K562 (cell line): ENCODE data around the gene NCKAP1. TPM values are rescaled to one million over a fixed set of nuclear protein-coding genes. Genes with fewer than 3 reads are reported as not detected.

Source experiments
- ATAC-seq: fragments of 200-7000 bp; cut with Tn5 transposase; 3 replicates; pipeline ENCODE4 v1.9.1; 2020; ENCODE audit warnings: moderate library complexity
- BruUV-seq: library from RNA; stranded (reverse); fragments of 400-500 nt; replicated peaks from 2 replicates; lab custom pipeline; 2021; lab: Mats Ljungman, UMichigan
- CTCF ChIA-PET: fragments of 300-600 bp; formaldehyde crosslinking; extraction: SDS; loops from one replicate; lab custom pipeline; 2021; ENCODE audit warnings: low intra/inter-chr PET ratio; lab: Yijun Ruan, JAX
- POLR2A ChIA-PET: fragments of 300-600, 350-650 bp; sonication (Branson Sonifier 250); formaldehyde crosslinking; extraction: SDS; loops from one replicate; lab custom pipeline; 2021; ENCODE audit warnings: antibody characterized with exemption, inconsistent platforms; lab: Yijun Ruan, JAX
- DNase-seq, 4 experiments: peaks; one replicate each; pipeline versions ENCODE4 v3.0.0 to v3.0.0-alpha.2; 2011 to 2018; ENCODE audit warnings: low spot score in 3 of 4, mixed read lengths in 3 of 4; ENCODE audit errors: extremely low read depth in 1 of 4
- FAIRE-seq: peaks from 2 replicates; lab custom pipeline; 2011; peaks lifted over from hg19 to GRCh38; lab: Jason Lieb, UNC
- H2AFZ ChIP-seq: 2 replicates; pipeline ENCODE4 v1.6.0; 2011; ENCODE audit warnings: low read depth, low read length, control low read depth, inconsistent platforms
- H3K27ac ChIP-seq: fragments of 200-600 bp; 3 replicates; pipeline ENCODE4 v1.8.0; 2011; ENCODE audit warnings: low read depth, mild to moderate bottlenecking, control low read depth, inconsistent platforms, low read length, moderate library complexity, mixed read lengths; ENCODE audit errors: extremely low read depth
- H3K27me3 ChIP-seq, 2 experiments: fragments of 300-600 bp in 1 of 2; 2 replicates in 1 of 2; 3 replicates in 1 of 2; pipeline versions ENCODE4 v1.6.0 to v1.8.0; 2011; ENCODE audit warnings: inconsistent platforms in 2 of 2, low read length in 2 of 2, mild to moderate bottlenecking in 1 of 2, mixed read lengths in 1 of 2, moderate library complexity in 1 of 2; ENCODE audit not compliant: control insufficient read depth in 2 of 2, insufficient read depth in 2 of 2
- H3K36me3 ChIP-seq: fragments of 300-600 bp; 3 replicates; pipeline ENCODE4 v1.8.0; 2011; ENCODE audit warnings: mild to moderate bottlenecking, low read length, inconsistent platforms; ENCODE audit not compliant: control insufficient read depth, insufficient read depth
- H3K4me1 ChIP-seq, 2 experiments: fragments of 200-600 bp in 1 of 2; replicated peaks in 1 of 2; 2 replicates in 1 of 2; 3 replicates in 1 of 2; pipeline versions ENCODE4 v1.5.1 to v1.8.0; 2011; ENCODE audit warnings: inconsistent platforms in 2 of 2, low read length in 2 of 2, mild to moderate bottlenecking in 1 of 2, mixed read lengths in 1 of 2, moderate library complexity in 1 of 2; ENCODE audit not compliant: control insufficient read depth in 2 of 2, insufficient read depth in 2 of 2
- H3K4me2 ChIP-seq: 2 replicates; pipeline ENCODE4 v1.6.1; 2011; ENCODE audit warnings: low read length, control low read depth, inconsistent platforms, mixed read lengths; ENCODE audit not compliant: insufficient read depth
- H3K4me3 ChIP-seq: fragments of 200-600 bp; sonication (generic), shearing (Covaris generic); 2 replicates; pipeline ENCODE4 v1.5.1; 2016; ENCODE audit warnings: control low read depth, inconsistent platforms
- H3K79me2 ChIP-seq: fragments of 200-600 bp; 3 replicates; pipeline ENCODE4 v1.8.0; 2011; ENCODE audit warnings: low read length, inconsistent platforms; ENCODE audit not compliant: control insufficient read depth, insufficient read depth
- H3K9ac ChIP-seq, 2 experiments: 2 replicates each; pipeline versions ENCODE4 v1.6.0 to v1.6.1; 2011; ENCODE audit warnings: low read depth in 2 of 2, low read length in 2 of 2, control low read depth in 1 of 2, inconsistent platforms in 1 of 2, mild to moderate bottlenecking in 1 of 2, mixed read lengths in 1 of 2; ENCODE audit not compliant: insufficient read depth in 1 of 2
- H3K9me1 ChIP-seq: one replicate; pipeline ENCODE4 v1.6.0; 2011; ENCODE audit warnings: inconsistent platforms, mild to moderate bottlenecking, low read length, moderate library complexity; ENCODE audit not compliant: control insufficient read depth, insufficient read depth
- H3K9me3 ChIP-seq: replicated peaks from 2 replicates; pipeline ENCODE4 v1.5.1; 2011; ENCODE audit warnings: low read depth, low read length, inconsistent platforms; ENCODE audit not compliant: control insufficient read depth, insufficient read depth
- H4K20me1 ChIP-seq: replicated peaks from 2 replicates; pipeline ENCODE4 v1.6.1; 2011; ENCODE audit warnings: low read length, inconsistent platforms, mixed read lengths; ENCODE audit not compliant: control insufficient read depth, insufficient read depth
- ATF1 ChIP-seq, 2 experiments: fragments of 450-650 bp in 1 of 2; IDR thresholded peaks; 2 replicates each; pipeline ENCODE4 v1.6.1; 2016; ENCODE audit warnings: missing compliant biosample characterization in 1 of 2, missing genetic modification characterization in 1 of 2
- ATF7 ChIP-seq: fragments of 450-650 bp; IDR thresholded peaks from 2 replicates; pipeline ENCODE4 v1.7.1; 2014; ENCODE audit warnings: mild to moderate bottlenecking, moderate library complexity
- EP300 ChIP-seq: IDR thresholded peaks from 2 replicates; pipeline ENCODE4 v1.6.1; 2012; ENCODE audit warnings: low read length, improper control_type of control experiment
- FOXK2 ChIP-seq, 2 experiments: fragments of 450-650 bp; IDR thresholded peaks in 1 of 2; conservative IDR thresholded peaks in 1 of 2; 2 replicates each; pipeline ENCODE4 v1.6.1; 2016; ENCODE audit warnings: low read depth in 2 of 2, mild to moderate bottlenecking in 1 of 2
- HDAC3 ChIP-seq: fragments of 450-650 bp; IDR thresholded peaks from 2 replicates; pipeline ENCODE4 v1.6.1; 2018; ENCODE audit warnings: borderline replicate concordance, mild to moderate bottlenecking, moderate library complexity; ENCODE audit not compliant: partially characterized antibody
- MYBL2 ChIP-seq, 2 experiments: fragments of 450-650 bp in 1 of 2; sonication (generic) in 1 of 2; formaldehyde crosslinking in 1 of 2; IDR thresholded peaks; 2 replicates each; pipeline versions ENCODE4 v1.6.1 to v1.8.1; 2017 to 2022; ENCODE audit warnings: borderline replicate concordance in 1 of 2, inconsistent platforms in 1 of 2, low read depth in 1 of 2, mild to moderate bottlenecking in 1 of 2, missing genetic modification reagents in 1 of 2, moderate library complexity in 1 of 2
- NBN ChIP-seq: fragments of 450-650 bp; IDR thresholded peaks from 2 replicates; pipeline ENCODE4 v1.6.1; 2016; ENCODE audit warnings: low read depth, mild to moderate bottlenecking
- NCOR1 ChIP-seq: fragments of 450-650 bp; IDR thresholded peaks from 2 replicates; pipeline ENCODE4 v1.6.1; 2016; ENCODE audit warnings: mild to moderate bottlenecking, moderate library complexity
- NFATC3 ChIP-seq: fragments of 450-650 bp; IDR thresholded peaks from 2 replicates; pipeline ENCODE4 v1.6.1; 2017; ENCODE audit warnings: mild to moderate bottlenecking
- RFX1 ChIP-seq: fragments of 450-650 bp; IDR thresholded peaks from 2 replicates; pipeline ENCODE4 v1.6.1; 2016; ENCODE audit warnings: mild to moderate bottlenecking, moderate library complexity
- RNF2 ChIP-seq: sonication (generic); IDR thresholded peaks from 2 replicates; pipeline ENCODE4 v1.6.1; 2016
- SMARCB1 ChIP-seq: IDR thresholded peaks from 2 replicates; pipeline ENCODE4 v1.6.1; 2011; ENCODE audit warnings: improper control_type of control experiment, low read depth; ENCODE audit not compliant: insufficient read length
- SMARCC2 ChIP-seq: fragments of 450-650 bp; IDR thresholded peaks from 2 replicates; pipeline ENCODE4 v1.6.1; 2017; ENCODE audit warnings: antibody characterized with exemption, moderate library complexity, mild to moderate bottlenecking, low read depth
- SOX6 ChIP-seq: fragments of 450-650 bp; IDR thresholded peaks from 2 replicates; pipeline ENCODE4 v1.6.1; 2014; ENCODE audit warnings: mild to moderate bottlenecking
- STAT5A ChIP-seq: IDR thresholded peaks from 2 replicates; pipeline ENCODE4 v1.6.1; 2012; ENCODE audit warnings: low read length, inconsistent platforms, borderline replicate concordance
- TFAP4 ChIP-seq: sonication (generic); formaldehyde crosslinking; IDR thresholded peaks from 2 replicates; pipeline ENCODE4 v1.8.0; 2022; ENCODE audit warnings: missing genetic modification reagents, mild to moderate bottlenecking, moderate library complexity, borderline replicate concordance
- TRIM24 ChIP-seq, 2 experiments: fragments of 450-650 bp; IDR thresholded peaks; 2 replicates each; pipeline ENCODE4 v1.6.1; 2016
- ZFP30 ChIP-seq: fragments of 250-450 bp; sonication (Bioruptor Pico); IDR thresholded peaks from 2 replicates; pipeline ENCODE4 v1.8.0; 2022; ENCODE audit warnings: moderate library complexity, mild to moderate bottlenecking, inconsistent platforms, borderline replicate concordance
- ZFX ChIP-seq: sonication (generic); formaldehyde crosslinking; IDR thresholded peaks from 2 replicates; pipeline ENCODE4 v1.8.0; 2022; ENCODE audit warnings: mild to moderate bottlenecking, missing genetic modification reagents, moderate library complexity
- ZNF717 ChIP-seq: fragments of 250-450 bp; sonication (Bioruptor Pico); IDR thresholded peaks from 2 replicates; pipeline ENCODE4 v1.5.0; 2021
- WGBS: fragments of 100-300 bp; shearing (Covaris generic); methylation state at CpG from one replicate; pipeline ENCODE4 v1.1.6; 2016; ENCODE audit warnings: low coverage, mixed read lengths; ENCODE audit not compliant: insufficient coverage; ENCODE audit errors: missing lambda C conversion rate; 5-methylcytosine and 5-hydroxymethylcytosine counted together
- in situ Hi-C: fragments of 300-500 bp; cut with MboI; formaldehyde crosslinking; loops from 4 replicates; pipeline ENCODE4 v1.15.0; 2018; ENCODE audit warnings: inconsistent platforms, mixed read lengths
- intact Hi-C: fragments of 100-400 bp; cut with micrococcal nuclease; formaldehyde crosslinking; loops from 2 replicates; pipeline ENCODE4 v1.14.2; 2022
- polyA plus RNA-seq, 8 experiments: library from polyadenylated mRNA; depleted of rRNA in 4 of 8; stranded (reverse) in 5 of 8; unstranded in 3 of 8; fragments of >200 nt; fragmentation: Nextera tagmentation in 2 of 8; fragmentation: Illumina TruSeq in 1 of 8; extraction: Ambion mirVana in 2 of 8; extraction: Trizol in 1 of 8; gene quantifications; 2 replicates each; pipeline versions ENCODE4 v1.2.1 to v1.2.3, GENCODE V29; 2011 to 2014; ENCODE audit warnings: inconsistent platforms in 1 of 8, missing spikeins in 1 of 8
- total RNA-seq, 7 experiments: library from RNA; depleted of rRNA in 6 of 7; stranded (reverse); fragments of >200 nt in 6 of 7; fragmentation: Illumina TruSeq in 2 of 7; extraction: Trizol in 2 of 7; gene quantifications; 2 replicates each; pipeline versions ENCODE4 v1.2.1 to v1.2.3, GENCODE V29; 2011 to 2021; ENCODE audit warnings: low replicate concordance in 1 of 7
- TF ChIP-seq, protein P1 (sequence below): sonication (generic); formaldehyde crosslinking; IDR thresholded peaks from 2 replicates; pipeline ENCODE4 v1.4.0; 2020; ENCODE audit warnings: mild to moderate bottlenecking, missing genetic modification reagents

The NCKAP1 gene
- total and polyA plus RNA-seq, 9 of the 15 experiments (the other 6 are each of a cell fraction or from before 2014, with no cell fraction given), result 34.0 to 153 (median 88.7) TPM

DNA sequence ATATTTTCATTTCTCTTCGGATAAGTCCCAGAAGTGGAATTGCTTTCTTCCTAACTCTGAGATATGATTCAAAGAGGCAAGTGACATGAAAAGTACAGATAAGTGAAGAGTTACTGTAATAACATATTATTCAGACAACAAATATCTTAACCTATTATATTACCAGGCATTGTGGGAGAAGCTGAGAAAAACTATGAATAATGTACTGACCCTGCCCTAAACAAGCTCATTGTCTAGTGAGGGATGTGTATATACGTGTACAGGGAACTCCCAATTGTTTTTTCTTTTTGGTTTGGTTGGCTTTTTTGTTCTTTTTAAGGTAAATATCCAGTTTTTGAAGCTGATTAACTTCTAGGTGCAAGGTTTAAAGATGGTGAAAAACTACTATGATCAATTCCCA lies 26.5 kb downstream of the NCKAP1 start (continued):
- TF ChIP-seq MYBL2 (IDR thresholded peaks at IDR 0.05; ENCODE audit: low read depth) (no peak), MYBL2 (CRISPR knock-in tag; IDR thresholded peaks at IDR 0.05; ENCODE audit: borderline replicate concordance) (no peak), NFATC3 (no peak)

DNA sequence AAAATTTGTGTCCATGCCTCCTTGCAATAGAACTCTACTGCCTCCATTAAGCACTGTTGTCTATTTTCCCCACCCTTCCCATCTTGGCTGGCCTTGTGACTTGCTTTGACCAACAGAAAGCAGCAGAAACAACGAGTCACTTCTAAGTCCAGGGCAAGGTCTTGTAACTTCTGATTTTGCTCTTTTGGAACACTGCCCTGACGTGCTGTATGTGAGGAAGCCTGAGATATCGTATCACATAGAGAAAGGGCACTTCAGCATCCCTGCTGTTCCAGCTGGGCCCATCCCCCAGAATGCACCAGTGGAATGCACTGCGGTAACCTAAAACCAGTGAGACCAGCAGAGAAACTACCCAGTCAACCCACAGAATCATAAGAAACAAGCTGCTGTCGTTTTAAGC lies 28.1 kb downstream of the NCKAP1 start:
- FAIRE-seq (peak; percentile 91), ATAC-seq (peak; percentile 92), DNase-seq (peak; percentile 52 to 96 (median 72))
- ChIA-PET CTCF (no interaction called here), POLR2A (interaction anchor here (0.6 to 2.0 kb wide), 7 partner anchors 9 to 176 kb away, joined by 3 to 9 read pairs (median 3); no protein-coding TSS in a partner anchor)
- Histone ChIP-seq H3K9me1 (no peaks in the 10 kb centered on the region), H3K9me3 (no peaks in the 10 kb centered on the region), H3K9ac (no peak overlapping the region), H3K27ac (peak overlapping the region; percentile 53; the same call in 2 of the 3 replicates), H3K79me2 (peaks cover 100% of the 10 kb centered on the region), H3K4me1 (peaks cover 5 to 34% of the 10 kb centered on the region in 2 experiments; a peak in 4 of 5 replicates), H3K36me3 (peaks cover 19% of the 10 kb centered on the region), H2AFZ (no peak overlapping the region), H3K4me3 (no peak overlapping the region), H4K20me1 (peaks cover 11% of the 10 kb centered on the region), H3K27me3 (no peaks in the 10 kb centered on the region), H3K4me2 (peak overlapping the region; percentile 65)
- no TSS peak for BruUV-seq
- 2% methylated on average over 5 of the region's 5 CpGs for WGBS
- in situ Hi-C loops, result no loop called here
- intact Hi-C loops, result no loop called here
- peak; percentile 86 for TF ChIP-seq NCOR1
- peak; percentile 76 for TF ChIP-seq STAT5A
- TF ChIP-seq TFAP4 (CRISPR knock-in tag), result peak; percentile 98
- TF ChIP-seq SMARCB1, result no peak
- TF ChIP-seq RNF2, result peak; percentile 50; the same call in 1 of the 2 replicates
- peak; percentile 23 for TF ChIP-seq HDAC3
- peak; percentile 40; the same call in 1 of the 2 replicates for TF ChIP-seq ATF7
- TF ChIP-seq ZNF717 (CRISPR knock-in tag), result no peak
- no peak for TF ChIP-seq ZFX (CRISPR knock-in tag)
- TF ChIP-seq ZFP30 (CRISPR knock-in tag), result no peak
- peak; percentile 62; the same call in 1 of the 2 replicates for TF ChIP-seq NBN
- TF ChIP-seq FOXK2 (conservative IDR thresholded peaks at IDR 0.05 in 1 of 2, IDR thresholded peaks at IDR 0.05 in 1 of 2; ENCODE audit: low read depth in 2 of 2), result peak in 1 of 2 experiments; percentile 62; a peak in 2 of 4 replicates
- no peak for TF ChIP-seq RFX1
- TF ChIP-seq ATF1 (CRISPR knock-in tag; IDR thresholded peaks at IDR 0.05), result no peak
- TF ChIP-seq ATF1 (tag; IDR thresholded peaks at IDR 0.05), result peak; percentile 47; the same call in 1 of the 2 replicates
- TF ChIP-seq EP300, result peak; percentile 64; the same call in 1 of the 2 replicates
- 0 out of 2 replicates have a peak, but pooled peaks have one; percentile 36 for TF ChIP-seq SMARCC2
- TF ChIP-seq SOX6, result peak; percentile 62; the same call in 1 of the 2 replicates
- TF ChIP-seq TRIM24 (IDR thresholded peaks at IDR 0.05), result peak; percentile 83 to 86
- TF ChIP-seq, protein P1, sequence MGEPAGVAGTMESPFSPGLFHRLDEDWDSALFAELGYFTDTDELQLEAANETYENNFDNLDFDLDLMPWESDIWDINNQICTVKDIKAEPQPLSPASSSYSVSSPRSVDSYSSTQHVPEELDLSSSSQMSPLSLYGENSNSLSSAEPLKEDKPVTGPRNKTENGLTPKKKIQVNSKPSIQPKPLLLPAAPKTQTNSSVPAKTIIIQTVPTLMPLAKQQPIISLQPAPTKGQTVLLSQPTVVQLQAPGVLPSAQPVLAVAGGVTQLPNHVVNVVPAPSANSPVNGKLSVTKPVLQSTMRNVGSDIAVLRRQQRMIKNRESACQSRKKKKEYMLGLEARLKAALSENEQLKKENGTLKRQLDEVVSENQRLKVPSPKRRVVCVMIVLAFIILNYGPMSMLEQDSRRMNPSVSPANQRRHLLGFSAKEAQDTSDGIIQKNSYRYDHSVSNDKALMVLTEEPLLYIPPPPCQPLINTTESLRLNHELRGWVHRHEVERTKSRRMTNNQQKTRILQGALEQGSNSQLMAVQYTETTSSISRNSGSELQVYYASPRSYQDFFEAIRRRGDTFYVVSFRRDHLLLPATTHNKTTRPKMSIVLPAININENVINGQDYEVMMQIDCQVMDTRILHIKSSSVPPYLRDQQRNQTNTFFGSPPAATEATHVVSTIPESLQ (CRISPR knock-in tag), result no peak
